ENCODE measurements around the gene GOLPH3L.
"Not testable (repeated sequence)": the region's sequence is repeated elsewhere in the genome, so short reads cannot be mapped to it uniquely, and the experiment has no call there.

The GOLPH3L gene

GRCh38 chr1:150615346-150616201 is 81.4 kb downstream of the GOLPH3L start:
- DNase-seq (ENCODE audit: low spot score), result no peak

GRCh38 chr1:150613061-150613920 is 83.7 kb downstream of the GOLPH3L start:
- peak; percentile 55 for DNase-seq (ENCODE audit: low spot score)

- DNase-seq (ENCODE audit: low spot score), result no peak
Observed at GRCh38 chr1:150612014-150612345, 85.0 kb downstream of the GOLPH3L start.

- no peak for DNase-seq (ENCODE audit: low spot score)
Observed at GRCh38 chr1:150610576-150610975, 86.4 kb downstream of the GOLPH3L start.

GRCh38 chr1:150609732-150610131 is 87.2 kb downstream of the GOLPH3L start:
- peak; percentile 19 for DNase-seq (ENCODE audit: low spot score)

GRCh38 chr1:150606463-150607142 is 90.4 kb downstream of the GOLPH3L start:
- no peak for DNase-seq (ENCODE audit: low spot score)

- DNase-seq (ENCODE audit: low spot score), result not testable (repeated sequence)
Observed at GRCh38 chr1:150605451-150605731, 91.6 kb downstream of the GOLPH3L start.

GRCh38 chr1:150604226-150604588 is 92.7 kb downstream of the GOLPH3L start:
- DNase-seq (ENCODE audit: low spot score), result no peak

GRCh38 chr1:150603711-150604110 is 93.2 kb downstream of the GOLPH3L start:
- no peak for DNase-seq (ENCODE audit: low spot score)

GRCh38 chr1:150602372-150602771 is 94.6 kb downstream of the GOLPH3L start:
- not testable (repeated sequence) for DNase-seq (ENCODE audit: low spot score)

- no peak for DNase-seq (ENCODE audit: low spot score)
Observed at GRCh38 chr1:150601540-150601939, 95.4 kb downstream of the GOLPH3L start.

GRCh38 chr1:150598346-150598745 is 98.6 kb downstream of the GOLPH3L start:
- DNase-seq (ENCODE audit: low spot score), result not testable (repeated sequence)

GRCh38 chr1:150596976-150597375 is 100.0 kb downstream of the GOLPH3L start:
- no peak for DNase-seq (ENCODE audit: low spot score)

Measured in Ammon's horn (tissue), 1 donor.